Breast epithelium (tissue), 3 donors: Measurements from ENCODE around the gene RBM28.

ENCODE experiments used
- CTCF ChIP-seq, 3 donors: fragments of 450-650 bp; IDR thresholded peaks; one replicate each; pipeline ENCODE4 v1.5.1; 2016 to 2017; ENCODE audit warnings: antibody characterized with exemption in 3 of 3, mild to moderate bottlenecking in 3 of 3, moderate library complexity in 3 of 3
- POLR2AphosphoS5 ChIP-seq, 3 donors: sonication (generic); formaldehyde crosslinking; IDR thresholded peaks; one replicate each; pipeline ENCODE4 v1.6.1; 2017; ENCODE audit warnings: antibody characterized with exemption in 3 of 3

GRCh38 chr7:128381161-128381821 lies 37.6 kb upstream of the RBM28 start:
- TF ChIP-seq CTCF (IDR thresholded peaks at IDR 0.05) (no peak), POLR2AphosphoS5 (IDR thresholded peaks at IDR 0.05) (no peak)
